Fibroblast of mammary gland (primary cell): ENCODE results near the gene SIRT3.

ENCODE experiments used
- DNase-seq: peaks from one replicate; pipeline ENCODE4 v3.0.0-alpha.2; 2010; ENCODE audit warnings: low read depth
- H3K4me3 ChIP-seq: 2 replicates; pipeline ENCODE4 v1.5.1; 2011; ENCODE audit warnings: low read depth, mild to moderate bottlenecking, low read length, moderate library complexity; ENCODE audit not compliant: control insufficient read depth
- CTCF ChIP-seq: conservative IDR thresholded peaks from 2 replicates; pipeline ENCODE4 v1.5.1; 2011; ENCODE audit warnings: low read depth, low read length, inconsistent platforms; ENCODE audit not compliant: control insufficient read depth, insufficient read depth

The SIRT3 gene

DNA sequence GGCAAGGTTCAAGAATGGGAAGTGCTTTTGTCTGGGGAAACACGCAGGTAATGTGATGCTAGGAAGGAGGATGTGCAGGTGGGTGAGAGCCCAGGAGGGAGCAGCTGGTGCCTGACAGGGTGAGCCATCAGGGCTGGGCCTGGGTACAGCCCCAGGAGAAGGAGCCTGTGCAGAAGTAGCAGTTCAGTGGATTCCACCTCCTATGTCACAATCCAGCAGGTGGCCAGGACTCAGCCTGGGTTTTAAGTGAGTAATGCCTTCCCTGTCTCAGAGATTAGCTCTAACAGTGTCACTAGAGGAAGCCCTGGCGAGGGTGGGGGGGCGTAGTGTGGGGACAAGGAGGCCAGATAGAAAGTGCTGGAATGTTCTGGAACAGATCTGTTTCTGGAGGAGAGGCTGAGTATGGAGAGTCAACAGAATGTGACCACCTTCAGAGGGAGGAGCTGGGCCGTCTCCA lies 20.5 kb downstream of the SIRT3 start:
- DNase-seq: no peak
- no peak overlapping the region for H3K4me3 ChIP-seq
- no peak for TF ChIP-seq CTCF

- no peak for TF ChIP-seq CTCF
- no peak for DNase-seq
- H3K4me3 ChIP-seq: no peak overlapping the region
These were observed 22.1 kb downstream of the SIRT3 start for GRCh38 chr11:214083-214482.

DNA sequence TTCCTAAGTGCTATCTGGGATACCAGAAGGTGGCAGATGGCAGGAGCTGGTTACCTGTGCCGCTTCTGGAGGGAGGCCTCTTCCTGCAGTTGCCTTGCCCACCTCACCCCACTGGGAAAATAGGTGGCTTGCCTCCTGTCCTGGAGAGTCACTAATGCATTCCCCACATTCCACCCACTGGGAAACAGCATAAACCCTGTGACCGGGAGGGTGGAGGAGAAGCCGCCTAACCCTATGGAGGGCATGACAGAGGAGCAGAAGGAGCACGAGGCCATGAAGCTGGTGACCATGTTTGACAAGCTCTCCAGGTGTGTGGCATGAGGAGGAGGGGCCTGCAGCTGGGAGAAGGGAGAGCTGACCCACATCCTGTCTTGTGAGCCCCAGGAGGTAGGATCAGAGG lies 23.0 kb downstream of the SIRT3 start:
- no peak for DNase-seq

DNA sequence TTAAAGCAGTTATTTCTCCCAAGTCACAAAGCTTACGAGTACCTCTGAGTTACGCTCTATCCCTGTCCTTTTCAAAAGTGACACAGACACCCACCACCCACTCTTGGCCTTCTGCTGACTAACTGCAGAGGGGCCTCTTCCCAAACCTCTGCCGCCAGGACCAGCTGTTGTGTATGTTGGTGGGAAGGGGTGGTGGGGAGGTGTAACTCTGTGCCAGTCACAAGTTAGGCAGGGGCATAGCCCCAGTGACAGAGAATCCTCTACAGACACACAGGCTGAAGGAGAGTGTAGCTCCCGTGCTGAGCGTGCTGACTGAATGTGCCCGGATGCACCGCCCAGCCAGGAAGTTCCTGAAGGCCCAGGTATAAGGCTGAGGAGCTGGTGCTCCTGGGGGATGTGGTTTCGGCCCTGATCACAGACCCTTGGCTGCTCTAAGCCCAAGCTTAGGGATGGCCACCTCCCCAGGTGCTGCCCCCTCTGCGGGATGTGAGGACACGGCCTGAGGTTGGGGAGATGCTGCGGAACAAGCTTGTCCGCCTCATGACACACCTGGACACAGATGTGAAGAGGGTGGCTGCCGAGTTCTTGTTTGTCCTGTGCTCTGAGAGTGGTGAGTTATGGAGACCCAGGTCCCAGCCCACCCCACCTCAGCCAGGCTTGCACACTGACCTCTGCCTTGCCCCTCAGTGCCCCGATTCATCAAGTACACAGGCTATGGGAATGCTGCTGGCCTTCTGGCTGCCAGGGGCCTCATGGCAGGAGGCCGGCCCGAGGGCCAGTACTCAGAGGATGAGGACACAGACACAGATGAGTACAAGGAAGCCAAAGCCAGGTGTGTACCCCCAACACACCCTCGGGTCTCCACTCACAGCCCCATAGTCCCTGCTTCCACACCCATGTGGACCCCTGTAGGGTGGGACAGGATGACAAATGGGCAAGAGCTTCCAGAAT lies 23.7 kb downstream of the SIRT3 start:
- H3K4me3 ChIP-seq: no peak overlapping the region
- TF ChIP-seq CTCF: no peak
- no peak for DNase-seq

More for the DNA sequence above, 23.0 kb downstream of the SIRT3 start:
- no peak overlapping the region for H3K4me3 ChIP-seq
- TF ChIP-seq CTCF: no peak

- TF ChIP-seq CTCF: no peak
- DNase-seq: no peak
- H3K4me3 ChIP-seq: no peak overlapping the region
These were observed 24.4 kb downstream of the SIRT3 start for GRCh38 chr11:211741-212140.

GRCh38 chr11:211295-211694 lies 24.8 kb downstream of the SIRT3 start:
- DNase-seq: no peak
- no peak overlapping the region for H3K4me3 ChIP-seq
- TF ChIP-seq CTCF: no peak
